DMS 273 (cell line): ENCODE measurements around the gene RNF2.
"Not testable (repeated sequence)": the region's sequence is repeated elsewhere in the genome, so short reads cannot be mapped to it uniquely, and the experiment has no call there.

Experiments used
- DNase-seq: peaks from one replicate; lab custom pipeline; 2025; ENCODE audit not compliant: unreplicated experiment; lab: John Stamatoyannopoulos, UW

RNF2 gene

DNA sequence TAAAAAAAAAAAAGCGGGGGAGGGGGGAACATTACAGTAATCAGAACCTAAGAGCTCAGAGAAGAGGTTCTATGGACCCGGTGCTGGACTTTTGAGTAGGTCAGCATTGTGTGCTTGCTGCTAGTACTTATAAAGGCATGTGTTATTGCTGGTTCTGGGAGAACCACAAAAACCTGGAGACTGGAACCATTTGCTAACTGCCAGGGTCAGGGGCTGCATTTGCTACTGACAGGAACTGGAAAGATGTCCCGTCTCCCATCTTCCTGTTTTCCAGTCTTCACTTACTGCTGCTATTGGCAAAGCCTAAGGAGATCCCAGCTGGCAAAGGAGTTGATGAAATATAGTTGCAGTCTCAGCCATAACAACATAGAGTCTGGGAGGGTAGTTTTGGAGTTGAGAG, 4.3 kb downstream of the RNF2 start:
- peak; percentile 14 for DNase-seq

- peak; percentile 43 for DNase-seq
Observed at GRCh38 chr1:185050823-185051451, 5.6 kb downstream of the RNF2 start.

DNA sequence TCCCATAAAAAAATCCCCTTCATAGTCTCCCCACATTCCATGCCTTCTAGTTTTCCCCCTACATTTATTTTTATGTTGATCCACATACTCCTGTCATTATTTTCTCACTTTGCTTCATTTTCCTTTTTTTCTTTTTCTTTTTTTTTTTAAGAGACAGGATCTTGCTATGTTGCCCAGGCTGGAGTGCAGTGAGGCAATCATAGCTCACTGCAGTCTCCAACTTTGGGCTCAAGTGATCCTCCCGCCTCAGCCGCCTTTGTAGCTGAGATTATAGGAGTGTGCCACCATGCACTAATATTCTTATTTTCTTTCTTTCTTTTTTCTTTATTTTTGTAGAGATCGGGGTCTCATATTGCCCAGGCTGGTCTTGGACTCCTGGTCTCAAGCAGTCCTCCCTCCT, 7.8 kb downstream of the RNF2 start:
- no peak for DNase-seq

GRCh38 chr1:185054365-185055060, 9.2 kb downstream of the RNF2 start:
- DNase-seq = no peak

- DNase-seq = no peak
Observed at GRCh38 chr1:185058110-185058509, 12.8 kb downstream of the RNF2 start.

- no peak for DNase-seq
Observed at GRCh38 chr1:185058876-185059275, 13.5 kb downstream of the RNF2 start.

- no peak for DNase-seq
Observed at GRCh38 chr1:185059950-185060571, 14.7 kb downstream of the RNF2 start.

- no peak for DNase-seq
Observed at GRCh38 chr1:185062710-185063370, 17.5 kb downstream of the RNF2 start.

DNA sequence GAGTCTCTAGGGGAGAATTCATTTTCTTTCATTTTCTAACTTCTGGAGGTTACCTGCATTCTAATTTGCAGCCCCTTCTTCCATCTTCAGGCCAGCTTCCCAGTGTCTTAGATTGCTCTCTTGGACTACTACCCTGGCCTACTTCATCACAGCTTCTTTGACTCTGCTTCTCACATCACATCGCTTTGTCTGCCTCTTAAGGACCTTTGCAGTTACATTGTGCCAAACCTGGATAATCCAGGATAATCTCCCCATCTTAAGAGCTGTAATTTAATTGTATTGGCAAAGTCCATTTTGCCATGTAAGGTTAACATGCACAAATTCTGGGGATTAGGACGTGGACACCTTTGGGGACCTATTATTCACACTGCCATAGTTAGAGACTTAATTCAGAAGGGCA, 18.4 kb downstream of the RNF2 start:
- DNase-seq = no peak

GRCh38 chr1:185065006-185065405, 19.6 kb downstream of the RNF2 start:
- not testable (repeated sequence) for DNase-seq

DNA sequence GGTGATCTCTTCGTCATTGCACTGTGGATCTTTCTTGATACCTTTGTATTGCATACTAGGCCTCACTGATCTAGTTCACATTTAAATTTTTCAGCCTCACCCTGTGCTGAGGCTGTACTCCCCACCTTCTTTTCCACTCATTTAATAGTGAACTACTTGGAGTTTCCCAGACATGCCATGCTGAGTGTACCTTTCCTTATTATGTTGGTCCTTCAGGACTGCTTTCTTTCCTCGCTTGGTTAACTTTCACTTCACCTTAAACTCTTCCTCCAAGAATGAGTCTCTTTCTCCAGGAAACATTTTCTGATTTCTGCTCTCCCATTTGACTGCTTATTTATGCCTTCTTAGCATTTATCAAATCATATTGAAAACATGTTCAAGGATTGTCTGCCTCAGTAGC, 20.8 kb downstream of the RNF2 start:
- DNase-seq = no peak

GRCh38 chr1:185068341-185068740, 23.0 kb downstream of the RNF2 start:
- no peak for DNase-seq

DNA sequence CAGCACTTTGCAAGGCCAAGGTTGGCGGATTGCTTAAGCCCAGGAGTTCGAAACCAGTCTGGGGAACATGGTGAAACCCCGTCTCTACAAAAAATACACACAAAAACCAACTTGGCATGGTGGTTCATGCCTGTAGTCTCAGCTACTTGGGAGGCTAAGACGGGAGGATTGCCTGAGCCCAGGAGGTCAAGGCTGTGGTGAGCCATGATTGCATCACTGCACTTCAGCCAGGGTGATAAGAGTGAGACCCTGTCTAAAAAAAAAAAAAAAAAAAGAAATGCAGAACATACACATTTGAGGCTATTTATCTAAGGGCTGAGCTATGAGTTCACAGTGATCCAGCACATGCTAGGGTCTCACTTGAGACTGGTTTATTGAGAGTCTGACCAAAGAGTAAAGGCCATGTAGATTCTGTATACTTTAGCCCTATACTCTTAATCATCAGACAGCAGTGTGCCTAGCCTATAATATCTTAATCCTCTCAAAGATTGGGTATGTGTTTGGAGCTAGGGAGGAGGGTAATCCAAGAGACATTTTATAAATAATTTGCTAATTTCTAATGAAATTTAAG, 23.9 kb downstream of the RNF2 start:
- DNase-seq = no peak

DNA sequence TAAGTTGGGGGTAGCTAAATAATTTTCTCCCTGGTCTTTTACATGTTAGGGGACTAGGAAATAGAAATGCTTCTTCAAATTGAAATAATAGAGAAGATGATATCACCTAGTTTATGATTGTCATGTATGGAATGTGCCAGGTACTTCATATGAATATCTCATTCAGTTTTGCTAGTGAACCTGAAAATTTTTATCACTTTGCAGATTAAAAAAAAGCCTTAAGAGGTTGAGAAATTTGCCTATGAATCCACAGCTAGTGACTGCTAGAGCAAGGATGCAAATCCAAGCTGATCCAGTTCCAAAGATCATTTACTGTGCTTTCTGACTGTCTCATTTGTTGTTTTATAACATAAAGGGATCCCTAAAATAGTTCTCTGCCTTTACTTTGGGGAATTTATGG, 24.7 kb downstream of the RNF2 start:
- DNase-seq = no peak

GRCh38 chr1:185073725-185074124, 28.4 kb downstream of the RNF2 start:
- DNase-seq = no peak

DNA sequence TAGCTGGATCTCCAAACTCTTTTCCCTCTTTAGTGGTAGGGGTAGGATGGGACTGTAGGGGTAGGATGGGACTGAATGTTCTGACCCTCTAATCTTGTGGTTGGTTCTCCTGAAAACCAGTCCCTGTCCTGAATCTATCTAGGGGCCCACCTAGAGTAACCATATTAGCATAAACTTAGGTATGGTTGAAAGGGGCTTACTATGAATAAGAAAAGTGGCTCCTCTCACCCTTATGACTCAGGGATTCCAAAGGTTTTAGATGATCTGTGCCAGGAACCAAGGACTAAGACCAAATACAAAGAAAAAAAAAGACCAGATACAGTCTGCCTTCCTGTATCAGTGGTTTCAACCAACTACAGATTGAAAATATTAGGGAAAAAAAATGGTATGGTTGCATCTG, 28.9 kb downstream of the RNF2 start:
- no peak for DNase-seq

DNA sequence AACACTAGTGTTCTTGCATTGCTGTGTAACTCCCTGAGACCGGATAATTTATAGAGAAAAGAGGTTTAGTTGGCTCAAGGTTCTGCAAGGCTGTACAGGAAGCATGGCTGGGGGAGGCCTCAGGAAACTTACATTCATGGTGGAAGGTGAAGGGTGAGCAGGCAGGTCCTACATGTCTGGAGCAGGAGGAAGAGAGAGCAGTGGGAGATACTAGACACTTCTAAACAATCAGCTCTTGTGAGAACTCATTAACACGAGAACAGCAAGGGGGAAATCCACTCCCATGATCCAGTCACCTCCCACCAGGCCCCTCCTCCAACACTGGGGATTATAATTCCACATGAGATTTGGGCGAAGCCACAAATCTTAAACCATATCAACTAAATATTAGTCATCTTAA, 30.1 kb downstream of the RNF2 start:
- no peak for DNase-seq

GRCh38 chr1:185077374-185077773, 32.0 kb downstream of the RNF2 start:
- no peak for DNase-seq

- no peak for DNase-seq
Observed at GRCh38 chr1:185080422-185080821, 35.1 kb downstream of the RNF2 start.

DNA sequence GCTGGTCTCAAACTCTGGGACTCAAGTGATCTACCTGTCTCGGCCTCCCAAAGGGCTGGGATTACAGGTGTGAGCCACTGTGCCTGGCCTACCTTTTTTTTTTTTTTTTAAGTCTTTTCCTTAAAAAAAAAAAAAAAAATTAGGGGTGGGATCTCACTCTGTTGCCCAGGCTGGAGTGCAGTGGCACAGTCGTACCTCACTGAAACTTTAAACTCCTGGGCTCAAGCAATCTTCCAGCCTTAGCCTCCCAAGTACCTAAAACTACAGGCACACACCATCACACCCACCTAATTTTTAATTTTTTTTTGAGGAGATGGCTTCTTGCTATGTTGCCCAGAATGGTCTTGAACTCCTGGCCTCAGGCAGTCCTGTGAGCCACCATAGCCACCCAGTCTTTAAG, 38.5 kb downstream of the RNF2 start:
- DNase-seq = no peak

GRCh38 chr1:185087101-185087500, 41.7 kb downstream of the RNF2 start:
- DNase-seq = no peak

- DNase-seq = no peak
Observed at GRCh38 chr1:185087746-185088145, 42.4 kb downstream of the RNF2 start.
